Activated B cell treated with CpG ODN at 0.5 μM for 24 hours (primary cell): ENCODE measurements around the gene PPFIA1. TPM values are rescaled to one million over a fixed set of nuclear protein-coding genes. Genes with fewer than 3 reads are reported as not detected.

ENCODE experiments used
- ATAC-seq: fragments of 200-7000 bp; cut with Tn5 transposase; one replicate; pipeline ENCODE4 v1.10.0; 2021; ENCODE audit warnings: low read depth, mild to moderate bottlenecking, moderate library complexity
- CTCF ChIA-PET: fragments of 350-600 bp; sonication (Branson Sonifier 250); formaldehyde crosslinking; loops from one replicate; lab custom pipeline; 2021; ENCODE audit warnings: antibody characterized with exemption; lab: Charles Lee
- POLR2A ChIA-PET: fragments of 350-600 bp; sonication (Branson Sonifier 250); formaldehyde crosslinking; loops from one replicate; lab custom pipeline; 2021; ENCODE audit warnings: antibody characterized with exemption; lab: Charles Lee
- DNase-seq: peaks from one replicate; pipeline ENCODE4 v3.0.0; 2022
- H3K27ac Mint-ChIP-seq: one replicate; pipeline ENCODE4 v1.8.0; 2020; ENCODE audit warnings: mixed read lengths
- H3K27me3 Mint-ChIP-seq: one replicate; pipeline ENCODE4 v1.8.0; 2021; ENCODE audit warnings: mixed read lengths
- H3K36me3 Mint-ChIP-seq: one replicate; pipeline ENCODE4 v1.8.0; 2021; ENCODE audit warnings: low read depth, mixed read lengths
- H3K4me1 Mint-ChIP-seq: one replicate; pipeline ENCODE4 v1.8.0; 2021; ENCODE audit warnings: mixed read lengths
- H3K4me3 Mint-ChIP-seq: one replicate; pipeline ENCODE4 v1.8.0; 2020; ENCODE audit warnings: mild to moderate bottlenecking, mixed read lengths
- H3K9me3 Mint-ChIP-seq: one replicate; pipeline ENCODE4 v1.8.0; 2020; ENCODE audit warnings: mixed read lengths
- intact Hi-C: fragments of 100-400 bp; cut with micrococcal nuclease; formaldehyde crosslinking; loops from one replicate; pipeline ENCODE4 v1.15.1; 2024
- total RNA-seq: library from RNA; stranded (reverse); gene quantifications from 2 replicates; pipeline ENCODE4 v1.2.3, GENCODE V29; 2022
- TF ChIP-seq, protein P1 (sequence below): fragments of 200-600 bp; IDR thresholded peaks from one replicate; pipeline ENCODE4 v1.8.0; 2022; ENCODE audit warnings: antibody characterized with exemption, mild to moderate bottlenecking

PPFIA1 gene
- total RNA-seq, 1 donor from 2014 or later = 53.3 TPM

DNA sequence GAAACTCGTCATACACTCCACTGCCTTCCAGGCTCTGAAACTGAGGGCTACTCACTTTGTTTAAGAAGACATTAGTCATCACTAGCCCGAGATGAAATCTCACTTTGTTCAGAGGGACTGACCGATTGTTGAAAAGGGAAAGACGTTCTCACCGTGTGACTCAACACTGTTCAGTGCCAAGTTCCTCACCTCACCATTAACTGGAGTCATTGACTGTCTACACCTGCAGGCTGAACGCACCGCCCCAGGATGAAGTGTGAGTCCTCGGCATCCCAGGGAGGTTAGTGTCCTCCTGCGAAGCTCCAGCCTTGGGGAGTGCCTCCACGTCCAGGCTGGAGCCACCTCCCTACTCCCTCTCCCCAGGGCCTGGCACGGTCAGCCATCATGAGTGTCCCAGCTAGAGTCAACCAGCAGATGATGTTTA lies 37.0 kb upstream of the PPFIA1 start:
- Mint-ChIP-seq H3K4me3 (no peak overlapping the region), H3K27me3 (peaks cover 6% of the 10 kb centered on the region), H3K27ac (no peak overlapping the region), H3K36me3 (no peaks in the 10 kb centered on the region), H3K9me3 (no peaks in the 10 kb centered on the region), H3K4me1 (no peaks in the 10 kb centered on the region)
- ATAC-seq (no peak), DNase-seq (no peak)
- intact Hi-C loops = no loop called here
- CTCF ChIA-PET = interaction anchor here (0.6 kb wide), 1 partner anchor 32 kb away, joined by 5 read pairs; no protein-coding TSS in a partner anchor
- TF ChIP-seq, protein P1, sequence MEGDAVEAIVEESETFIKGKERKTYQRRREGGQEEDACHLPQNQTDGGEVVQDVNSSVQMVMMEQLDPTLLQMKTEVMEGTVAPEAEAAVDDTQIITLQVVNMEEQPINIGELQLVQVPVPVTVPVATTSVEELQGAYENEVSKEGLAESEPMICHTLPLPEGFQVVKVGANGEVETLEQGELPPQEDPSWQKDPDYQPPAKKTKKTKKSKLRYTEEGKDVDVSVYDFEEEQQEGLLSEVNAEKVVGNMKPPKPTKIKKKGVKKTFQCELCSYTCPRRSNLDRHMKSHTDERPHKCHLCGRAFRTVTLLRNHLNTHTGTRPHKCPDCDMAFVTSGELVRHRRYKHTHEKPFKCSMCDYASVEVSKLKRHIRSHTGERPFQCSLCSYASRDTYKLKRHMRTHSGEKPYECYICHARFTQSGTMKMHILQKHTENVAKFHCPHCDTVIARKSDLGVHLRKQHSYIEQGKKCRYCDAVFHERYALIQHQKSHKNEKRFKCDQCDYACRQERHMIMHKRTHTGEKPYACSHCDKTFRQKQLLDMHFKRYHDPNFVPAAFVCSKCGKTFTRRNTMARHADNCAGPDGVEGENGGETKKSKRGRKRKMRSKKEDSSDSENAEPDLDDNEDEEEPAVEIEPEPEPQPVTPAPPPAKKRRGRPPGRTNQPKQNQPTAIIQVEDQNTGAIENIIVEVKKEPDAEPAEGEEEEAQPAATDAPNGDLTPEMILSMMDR = no peak
- POLR2A ChIA-PET = no interaction called here

DNA sequence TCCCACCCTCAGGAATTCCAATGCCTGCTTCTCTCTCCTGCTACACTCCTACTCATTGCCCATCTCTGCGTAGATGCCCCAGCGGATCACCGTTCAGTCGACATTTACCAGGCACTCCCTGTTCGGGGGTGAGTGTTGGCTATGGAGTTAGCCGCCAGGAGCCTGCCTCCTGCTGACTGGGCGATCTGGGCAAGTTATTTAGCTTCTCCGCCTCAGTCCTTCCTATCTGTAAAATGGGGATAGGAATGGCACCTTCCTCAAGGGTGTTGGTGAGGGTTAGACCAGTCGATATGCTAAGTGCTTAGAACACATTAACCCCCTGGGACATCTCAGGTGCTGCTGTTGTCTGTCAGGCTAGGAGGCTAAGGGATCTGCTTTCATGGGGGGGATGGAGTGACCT lies 36.5 kb upstream of the PPFIA1 start:
- CTCF ChIA-PET = no interaction called here
- intact Hi-C loops = no loop called here
- no peak for ATAC-seq

DNA sequence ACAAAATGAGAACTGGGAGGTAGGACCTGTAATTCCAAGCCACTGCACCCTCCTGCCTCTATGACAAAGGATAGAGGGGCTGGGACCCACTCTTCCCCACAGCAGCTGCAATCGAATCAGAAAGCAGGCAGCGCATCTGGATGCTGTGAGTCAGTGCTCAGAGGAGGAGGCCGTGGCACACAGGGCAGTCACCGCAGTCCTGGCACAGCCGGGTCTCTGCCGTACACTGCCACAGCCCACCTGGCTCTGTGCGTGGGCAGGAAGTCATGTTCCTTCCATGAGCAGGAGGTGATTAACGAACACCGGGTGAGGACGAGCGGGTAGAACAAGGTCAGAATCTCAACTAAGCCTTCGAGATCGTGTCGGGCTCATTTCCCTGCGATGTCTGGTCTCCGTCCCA lies 30.2 kb upstream of the PPFIA1 start:
- no peaks in the 10 kb centered on the region for H3K4me1 Mint-ChIP-seq
- H3K4me3 Mint-ChIP-seq = no peak overlapping the region
- TF ChIP-seq, protein P1 = no peak
- no peaks in the 10 kb centered on the region for H3K9me3 Mint-ChIP-seq
- peaks cover 12% of the 10 kb centered on the region for H3K27me3 Mint-ChIP-seq
- POLR2A ChIA-PET = no interaction called here
- no peak for DNase-seq
- CTCF ChIA-PET = no interaction called here
- no peaks in the 10 kb centered on the region for H3K36me3 Mint-ChIP-seq
- no peak overlapping the region for H3K27ac Mint-ChIP-seq
- no peak for ATAC-seq
- intact Hi-C loops = no loop called here

More for the DNA sequence above, 36.5 kb upstream of the PPFIA1 start:
- Mint-ChIP-seq H3K9me3 (no peaks in the 10 kb centered on the region), H3K4me1 (no peaks in the 10 kb centered on the region), H3K36me3 (no peaks in the 10 kb centered on the region), H3K4me3 (no peak overlapping the region), H3K27me3 (peaks cover 6% of the 10 kb centered on the region), H3K27ac (no peak overlapping the region)
- TF ChIP-seq, protein P1 = no peak
- POLR2A ChIA-PET = no interaction called here
- DNase-seq = no peak

DNA sequence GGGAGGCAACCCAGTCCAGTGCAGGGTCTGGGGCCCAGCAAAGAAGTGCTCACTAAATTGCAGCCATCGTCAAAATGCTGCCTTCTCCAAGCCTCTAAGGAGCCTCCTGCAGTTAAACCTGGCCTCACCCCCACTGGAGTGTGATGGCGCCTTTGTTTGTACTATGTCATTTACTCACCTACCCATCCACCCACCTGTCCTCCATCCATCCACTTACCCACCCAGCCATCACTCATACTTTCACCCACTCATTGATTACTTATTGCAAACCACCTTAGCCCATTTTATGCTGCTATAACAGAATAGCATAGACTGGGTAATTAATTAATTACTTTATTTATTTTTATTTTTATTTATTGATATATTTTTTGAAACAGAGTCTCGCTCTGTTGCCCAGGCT lies 28.8 kb upstream of the PPFIA1 start:
- ChIA-PET CTCF (no interaction called here), POLR2A (no interaction called here)
- no peak overlapping the region for H3K27ac Mint-ChIP-seq
- TF ChIP-seq, protein P1 = no peak
- no peak for DNase-seq
- H3K4me1 Mint-ChIP-seq = no peaks in the 10 kb centered on the region
- intact Hi-C loops = no loop called here
- peaks cover 12% of the 10 kb centered on the region for H3K27me3 Mint-ChIP-seq
- no peaks in the 10 kb centered on the region for H3K9me3 Mint-ChIP-seq
- no peak for ATAC-seq
- no peaks in the 10 kb centered on the region for H3K36me3 Mint-ChIP-seq
- no peak overlapping the region for H3K4me3 Mint-ChIP-seq

DNA sequence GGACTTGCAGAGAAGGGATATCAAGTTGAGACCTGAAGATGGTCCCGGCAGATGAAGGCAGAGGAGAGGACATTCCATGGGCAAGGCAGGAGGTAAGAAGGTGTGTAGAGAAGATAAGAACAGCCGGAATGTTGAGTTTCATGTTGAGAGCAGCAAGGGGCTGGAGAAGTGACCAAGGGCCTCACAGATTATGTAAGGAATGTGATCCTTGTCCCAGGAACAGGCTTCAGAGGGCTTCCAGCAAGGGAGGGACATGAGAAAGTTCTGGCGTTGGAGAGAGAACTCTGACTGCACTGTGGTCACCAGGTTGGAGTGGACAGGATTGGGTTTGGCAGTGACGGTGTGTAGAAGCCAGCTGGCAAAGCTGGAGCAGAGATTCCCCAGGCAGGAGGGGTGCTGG lies 27.6 kb upstream of the PPFIA1 start:
- Mint-ChIP-seq H3K4me1 (no peaks in the 10 kb centered on the region), H3K9me3 (no peaks in the 10 kb centered on the region), H3K27ac (no peak overlapping the region), H3K27me3 (peaks cover 12% of the 10 kb centered on the region), H3K36me3 (no peaks in the 10 kb centered on the region), H3K4me3 (no peak overlapping the region)
- TF ChIP-seq, protein P1 = no peak
- ChIA-PET CTCF (no interaction called here), POLR2A (no interaction called here)
- ATAC-seq (no peak), DNase-seq (no peak)
- intact Hi-C loops = no loop called here
